Measurements from ENCODE around the gene PUS7L. TPM values are rescaled to one million over a fixed set of nuclear protein-coding genes. Genes with fewer than 3 reads are reported as not detected.
A peak's percentile ranks its signal among the peaks of the same experiment; 100 is the strongest.

Gene PUS7L
- total RNA-seq, 2 experiments from 2014 or later: 16.7 to 18.7 TPM

GRCh38 chr12:43786899-43787693 lies 28.5 kb upstream of the PUS7L start:
- no peak overlapping the region for H3K27ac Mint-ChIP-seq
- ATAC-seq (no peak), DNase-seq (no peak)
- no peaks in the 10 kb centered on the region for H3K27me3 Mint-ChIP-seq
- CTCF ChIA-PET: no interaction called here
- POLR2A ChIA-PET: interaction anchor here (0.6 kb wide), 1 partner anchor 29 kb away, joined by 3 read pairs; the partner anchor contains the start of genes IRAK4 and PUS7L
- no peaks in the 10 kb centered on the region for H3K4me1 Mint-ChIP-seq (ENCODE audit: low read depth)
- no peaks in the 10 kb centered on the region for H3K9me3 Mint-ChIP-seq
- no peak overlapping the region for H3K4me3 Mint-ChIP-seq
- H3K36me3 Mint-ChIP-seq (ENCODE audit: low read depth): peaks cover 23% of the 10 kb centered on the region
- intact Hi-C loops (cut with micrococcal nuclease): no loop called here
- TF ChIP-seq CTCF (IDR thresholded peaks at IDR 0.05): no peak

GRCh38 chr12:43776498-43776897 lies 17.9 kb upstream of the PUS7L start:
- no peaks in the 10 kb centered on the region for H3K9me3 Mint-ChIP-seq
- ChIA-PET CTCF (interaction anchor here (0.8 to 2.8 kb wide), 5 partner anchors 14 to 106 kb away, joined by 3 to 36 read pairs (median 6); no protein-coding TSS in a partner anchor), POLR2A (interaction anchor here (1.2 kb wide), 1 partner anchor 59 kb away, joined by 3 read pairs; no protein-coding TSS in a partner anchor)
- H3K27ac Mint-ChIP-seq: no peak overlapping the region
- DNase-seq (peak; percentile 27), ATAC-seq (peak; percentile 55)
- no peak overlapping the region for H3K4me3 Mint-ChIP-seq
- H3K36me3 Mint-ChIP-seq (ENCODE audit: low read depth): peaks cover 13% of the 10 kb centered on the region
- no peaks in the 10 kb centered on the region for H3K4me1 Mint-ChIP-seq (ENCODE audit: low read depth)
- intact Hi-C loops (cut with micrococcal nuclease): loop anchor here (2.0 kb wide), 1 partner anchor 106 kb away; no protein-coding TSS in a partner anchor
- TF ChIP-seq CTCF (IDR thresholded peaks at IDR 0.05): peak; percentile 42
- no peaks in the 10 kb centered on the region for H3K27me3 Mint-ChIP-seq

- Mint-ChIP-seq H3K4me3 (no peak overlapping the region), H3K27me3 (no peaks in the 10 kb centered on the region), H3K27ac (no peak overlapping the region), H3K36me3 (ENCODE audit: low read depth) (peaks cover 39% of the 10 kb centered on the region), H3K4me1 (ENCODE audit: low read depth) (peaks cover 31% of the 10 kb centered on the region), H3K9me3 (no peaks in the 10 kb centered on the region)
- TF ChIP-seq CTCF (IDR thresholded peaks at IDR 0.05): no peak
- intact Hi-C loops (cut with micrococcal nuclease): no loop called here
- no peak for ATAC-seq
- POLR2A ChIA-PET: no interaction called here
- CTCF ChIA-PET: interaction anchor here (0.9 kb wide), 1 partner anchor 11 kb away, joined by 3 read pairs; no protein-coding TSS in a partner anchor
- DNase-seq: no peak
Measured at GRCh38 chr12:43766291-43766690, 7.7 kb upstream of the PUS7L start.

GRCh38 chr12:43764528-43764927 lies 5.9 kb upstream of the PUS7L start:
- CTCF ChIA-PET: interaction anchor here (1.3 to 2.0 kb wide), 2 partner anchors 22 to 118 kb away, joined by 3 to 8 read pairs; no protein-coding TSS in a partner anchor
- Mint-ChIP-seq H3K4me1 (ENCODE audit: low read depth) (peaks cover 39% of the 10 kb centered on the region), H3K27ac (no peak overlapping the region), H3K27me3 (no peaks in the 10 kb centered on the region), H3K36me3 (ENCODE audit: low read depth) (peaks cover 30% of the 10 kb centered on the region), H3K4me3 (no peak overlapping the region), H3K9me3 (no peaks in the 10 kb centered on the region)
- no peak for ATAC-seq
- intact Hi-C loops (cut with micrococcal nuclease): no loop called here
- POLR2A ChIA-PET: no interaction called here
- TF ChIP-seq CTCF (IDR thresholded peaks at IDR 0.05): no peak
- DNase-seq: no peak

- intact Hi-C loops (cut with micrococcal nuclease): no loop called here
- POLR2A ChIA-PET: no interaction called here
- Mint-ChIP-seq H3K36me3 (ENCODE audit: low read depth) (peaks cover 28% of the 10 kb centered on the region), H3K4me1 (ENCODE audit: low read depth) (peaks cover 39% of the 10 kb centered on the region), H3K27ac (no peak overlapping the region), H3K9me3 (no peaks in the 10 kb centered on the region), H3K4me3 (no peak overlapping the region), H3K27me3 (no peaks in the 10 kb centered on the region)
- TF ChIP-seq CTCF (IDR thresholded peaks at IDR 0.05): no peak
- CTCF ChIA-PET: interaction anchor here (2.0 kb wide), 1 partner anchor 119 kb away, joined by 8 read pairs; no protein-coding TSS in a partner anchor
- ATAC-seq: no peak
- DNase-seq: no peak
Measured at GRCh38 chr12:43763769-43764168, 5.2 kb upstream of the PUS7L start.
